SK-N-SH treated with all-trans-retinoic acid at 6 μM for 48 hours (cell line): ENCODE measurements around the gene LGALS9.

Source experiments
- ARNTL ChIP-seq: fragments of 450-650 bp; formaldehyde crosslinking; IDR thresholded peaks from 2 replicates; pipeline ENCODE4 v1.5.0; 2020; ENCODE audit warnings: low read depth, mild to moderate bottlenecking, moderate library complexity, borderline replicate concordance
- BACH2 ChIP-seq: fragments of 250-450 bp; sonication (Bioruptor Pico); IDR thresholded peaks from 2 replicates; pipeline ENCODE4 v1.9.0; 2021; ENCODE audit warnings: mild to moderate bottlenecking, borderline replicate concordance
- CSDC2 ChIP-seq: fragments of 250-450 bp; sonication (Bioruptor Pico); IDR thresholded peaks from 2 replicates; pipeline ENCODE4 v1.5.0; 2020; ENCODE audit warnings: mild to moderate bottlenecking, moderate library complexity
- OSR1 ChIP-seq: fragments of 250-450 bp; sonication (Bioruptor Pico); IDR thresholded peaks from 2 replicates; pipeline ENCODE4 v1.8.0; 2022; ENCODE audit warnings: moderate library complexity, mild to moderate bottlenecking, inconsistent platforms
- RARB ChIP-seq: fragments of 250-450 bp; sonication (Bioruptor Pico); IDR thresholded peaks from 2 replicates; pipeline ENCODE4 v1.8.0; 2021; ENCODE audit warnings: mild to moderate bottlenecking, moderate library complexity
- TCF4 ChIP-seq: fragments of 250-450 bp; sonication (Bioruptor Pico); IDR thresholded peaks from 2 replicates; pipeline ENCODE4 v1.8.0; 2021; ENCODE audit warnings: mild to moderate bottlenecking, moderate library complexity, borderline replicate concordance
- ZFP3 ChIP-seq: fragments of 250-450 bp; sonication (Bioruptor Pico); IDR thresholded peaks from 2 replicates; pipeline ENCODE4 v1.5.0; 2020; ENCODE audit warnings: mild to moderate bottlenecking, moderate library complexity
- ZFP30 ChIP-seq: fragments of 450-650 bp; formaldehyde crosslinking; IDR thresholded peaks from 2 replicates; pipeline ENCODE4 v1.5.0; 2022; ENCODE audit warnings: mild to moderate bottlenecking, moderate library complexity
- ZNF70 ChIP-seq: fragments of 450-650 bp; formaldehyde crosslinking; IDR thresholded peaks from 2 replicates; pipeline ENCODE4 v1.5.0; 2020; ENCODE audit warnings: mild to moderate bottlenecking, moderate library complexity
- TF ChIP-seq, protein P1 (sequence below): fragments of 250-450 bp; sonication (Bioruptor Pico); IDR thresholded peaks from 2 replicates; pipeline ENCODE4 v1.8.0; 2021; ENCODE audit warnings: low read depth, mild to moderate bottlenecking, moderate library complexity, borderline replicate concordance
- TF ChIP-seq, protein P2 (sequence below): fragments of 250-450 bp; sonication (Bioruptor Pico); IDR thresholded peaks from 2 replicates; pipeline ENCODE4 v1.8.0; 2020; ENCODE audit warnings: mild to moderate bottlenecking, moderate library complexity, borderline replicate concordance
- TF ChIP-seq, protein P3 (sequence below): fragments of 250-450 bp; sonication (Bioruptor Pico); IDR thresholded peaks from 2 replicates; pipeline ENCODE4 v1.5.1; 2021; ENCODE audit warnings: mild to moderate bottlenecking, moderate library complexity
- TF ChIP-seq, protein P4 (sequence below): fragments of 250-450 bp; sonication (Bioruptor Pico); IDR thresholded peaks from 2 replicates; pipeline ENCODE4 v1.5.0; 2020; ENCODE audit warnings: mild to moderate bottlenecking, moderate library complexity

DNA sequence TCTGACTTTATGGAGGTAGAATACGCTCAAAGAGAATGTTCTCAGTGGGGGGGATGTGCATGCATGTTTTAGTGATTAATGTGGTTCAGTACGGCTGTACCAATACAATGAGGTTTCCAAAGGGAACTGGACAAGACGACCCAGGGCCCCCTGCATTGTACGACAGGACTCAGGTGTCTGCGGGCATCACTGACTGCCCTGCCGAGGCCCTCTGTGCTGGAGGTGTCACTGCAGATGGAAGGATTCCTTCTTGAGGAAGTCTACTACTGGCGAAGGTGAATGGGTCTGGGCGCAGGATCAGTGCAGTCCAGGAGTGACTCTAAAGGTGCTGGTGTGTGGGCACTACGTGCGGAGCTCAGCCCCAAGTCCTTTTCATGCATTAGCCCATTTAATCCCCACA, 3.5 kb upstream of the LGALS9 start:
- TF ChIP-seq ARNTL (CRISPR knock-in tag) (no peak), TCF4 (CRISPR knock-in tag) (no peak), RARB (CRISPR knock-in tag) (no peak), ZFP30 (no peak), ZNF70 (CRISPR knock-in tag) (no peak), BACH2 (CRISPR knock-in tag) (no peak), CSDC2 (CRISPR knock-in tag) (no peak), ZFP3 (CRISPR knock-in tag) (no peak), OSR1 (CRISPR knock-in tag) (no peak)
- TF ChIP-seq, protein P1, sequence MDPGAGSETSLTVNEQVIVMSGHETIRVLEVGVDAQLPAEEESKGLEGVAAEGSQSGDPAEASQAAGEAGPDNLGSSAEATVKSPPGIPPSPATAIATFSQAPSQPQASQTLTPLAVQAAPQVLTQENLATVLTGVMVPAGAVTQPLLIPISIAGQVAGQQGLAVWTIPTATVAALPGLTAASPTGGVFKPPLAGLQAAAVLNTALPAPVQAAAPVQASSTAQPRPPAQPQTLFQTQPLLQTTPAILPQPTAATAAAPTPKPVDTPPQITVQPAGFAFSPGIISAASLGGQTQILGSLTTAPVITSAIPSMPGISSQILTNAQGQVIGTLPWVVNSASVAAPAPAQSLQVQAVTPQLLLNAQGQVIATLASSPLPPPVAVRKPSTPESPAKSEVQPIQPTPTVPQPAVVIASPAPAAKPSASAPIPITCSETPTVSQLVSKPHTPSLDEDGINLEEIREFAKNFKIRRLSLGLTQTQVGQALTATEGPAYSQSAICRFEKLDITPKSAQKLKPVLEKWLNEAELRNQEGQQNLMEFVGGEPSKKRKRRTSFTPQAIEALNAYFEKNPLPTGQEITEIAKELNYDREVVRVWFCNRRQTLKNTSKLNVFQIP (CRISPR knock-in tag): no peak
- TF ChIP-seq, protein P2, sequence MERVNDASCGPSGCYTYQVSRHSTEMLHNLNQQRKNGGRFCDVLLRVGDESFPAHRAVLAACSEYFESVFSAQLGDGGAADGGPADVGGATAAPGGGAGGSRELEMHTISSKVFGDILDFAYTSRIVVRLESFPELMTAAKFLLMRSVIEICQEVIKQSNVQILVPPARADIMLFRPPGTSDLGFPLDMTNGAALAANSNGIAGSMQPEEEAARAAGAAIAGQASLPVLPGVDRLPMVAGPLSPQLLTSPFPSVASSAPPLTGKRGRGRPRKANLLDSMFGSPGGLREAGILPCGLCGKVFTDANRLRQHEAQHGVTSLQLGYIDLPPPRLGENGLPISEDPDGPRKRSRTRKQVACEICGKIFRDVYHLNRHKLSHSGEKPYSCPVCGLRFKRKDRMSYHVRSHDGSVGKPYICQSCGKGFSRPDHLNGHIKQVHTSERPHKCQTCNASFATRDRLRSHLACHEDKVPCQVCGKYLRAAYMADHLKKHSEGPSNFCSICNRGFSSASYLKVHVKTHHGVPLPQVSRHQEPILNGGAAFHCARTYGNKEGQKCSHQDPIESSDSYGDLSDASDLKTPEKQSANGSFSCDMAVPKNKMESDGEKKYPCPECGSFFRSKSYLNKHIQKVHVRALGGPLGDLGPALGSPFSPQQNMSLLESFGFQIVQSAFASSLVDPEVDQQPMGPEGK (CRISPR knock-in tag): no peak
- TF ChIP-seq, protein P3, sequence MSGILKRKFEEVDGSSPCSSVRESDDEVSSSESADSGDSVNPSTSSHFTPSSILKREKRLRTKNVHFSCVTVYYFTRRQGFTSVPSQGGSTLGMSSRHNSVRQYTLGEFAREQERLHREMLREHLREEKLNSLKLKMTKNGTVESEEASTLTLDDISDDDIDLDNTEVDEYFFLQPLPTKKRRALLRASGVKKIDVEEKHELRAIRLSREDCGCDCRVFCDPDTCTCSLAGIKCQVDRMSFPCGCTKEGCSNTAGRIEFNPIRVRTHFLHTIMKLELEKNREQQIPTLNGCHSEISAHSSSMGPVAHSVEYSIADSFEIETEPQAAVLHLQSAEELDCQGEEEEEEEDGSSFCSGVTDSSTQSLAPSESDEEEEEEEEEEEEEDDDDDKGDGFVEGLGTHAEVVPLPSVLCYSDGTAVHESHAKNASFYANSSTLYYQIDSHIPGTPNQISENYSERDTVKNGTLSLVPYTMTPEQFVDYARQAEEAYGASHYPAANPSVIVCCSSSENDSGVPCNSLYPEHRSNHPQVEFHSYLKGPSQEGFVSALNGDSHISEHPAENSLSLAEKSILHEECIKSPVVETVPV: no peak
- TF ChIP-seq, protein P4, sequence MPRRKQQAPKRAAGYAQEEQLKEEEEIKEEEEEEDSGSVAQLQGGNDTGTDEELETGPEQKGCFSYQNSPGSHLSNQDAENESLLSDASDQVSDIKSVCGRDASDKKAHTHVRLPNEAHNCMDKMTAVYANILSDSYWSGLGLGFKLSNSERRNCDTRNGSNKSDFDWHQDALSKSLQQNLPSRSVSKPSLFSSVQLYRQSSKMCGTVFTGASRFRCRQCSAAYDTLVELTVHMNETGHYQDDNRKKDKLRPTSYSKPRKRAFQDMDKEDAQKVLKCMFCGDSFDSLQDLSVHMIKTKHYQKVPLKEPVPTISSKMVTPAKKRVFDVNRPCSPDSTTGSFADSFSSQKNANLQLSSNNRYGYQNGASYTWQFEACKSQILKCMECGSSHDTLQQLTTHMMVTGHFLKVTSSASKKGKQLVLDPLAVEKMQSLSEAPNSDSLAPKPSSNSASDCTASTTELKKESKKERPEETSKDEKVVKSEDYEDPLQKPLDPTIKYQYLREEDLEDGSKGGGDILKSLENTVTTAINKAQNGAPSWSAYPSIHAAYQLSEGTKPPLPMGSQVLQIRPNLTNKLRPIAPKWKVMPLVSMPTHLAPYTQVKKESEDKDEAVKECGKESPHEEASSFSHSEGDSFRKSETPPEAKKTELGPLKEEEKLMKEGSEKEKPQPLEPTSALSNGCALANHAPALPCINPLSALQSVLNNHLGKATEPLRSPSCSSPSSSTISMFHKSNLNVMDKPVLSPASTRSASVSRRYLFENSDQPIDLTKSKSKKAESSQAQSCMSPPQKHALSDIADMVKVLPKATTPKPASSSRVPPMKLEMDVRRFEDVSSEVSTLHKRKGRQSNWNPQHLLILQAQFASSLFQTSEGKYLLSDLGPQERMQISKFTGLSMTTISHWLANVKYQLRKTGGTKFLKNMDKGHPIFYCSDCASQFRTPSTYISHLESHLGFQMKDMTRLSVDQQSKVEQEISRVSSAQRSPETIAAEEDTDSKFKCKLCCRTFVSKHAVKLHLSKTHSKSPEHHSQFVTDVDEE: no peak
